Limb (tissue), 2 donors: ENCODE results near the gene DENND2D.

ENCODE experiments used
- DNase-seq, 2 donors: peaks; one replicate each; pipeline ENCODE4 v3.0.0-alpha.2; 2016; ENCODE audit errors: extremely low spot score in 2 of 2

Gene DENND2D

GRCh38 chr1:111204201-111204982, 3.9 kb upstream of the DENND2D start:
- DNase-seq, result peak in 1 of 2 donors; percentile 46

GRCh38 chr1:111203681-111204200, 3.3 kb upstream of the DENND2D start:
- DNase-seq, result peak in 1 of 2 donors; percentile 51

- DNase-seq, result no peak
These were observed 2.5 kb upstream of the DENND2D start for GRCh38 chr1:111202707-111203623.

- no peak for DNase-seq
These were observed 1.9 kb upstream of the DENND2D start for GRCh38 chr1:111202366-111202706.

- no peak for DNase-seq
These were observed 1.0 kb upstream of the DENND2D start for GRCh38 chr1:111201275-111202090.

- DNase-seq, result no peak
These were observed 336 bp upstream of the DENND2D start for GRCh38 chr1:111200802-111201161.

GRCh38 chr1:111199329-111199728, 1.1 kb downstream of the DENND2D start:
- no peak for DNase-seq

GRCh38 chr1:111198836-111199235, 1.6 kb downstream of the DENND2D start:
- DNase-seq, result no peak

- no peak for DNase-seq
These were observed 2.7 kb downstream of the DENND2D start for GRCh38 chr1:111197598-111198284.

GRCh38 chr1:111196213-111196612, 4.2 kb downstream of the DENND2D start:
- no peak for DNase-seq

GRCh38 chr1:111195002-111195684, 5.3 kb downstream of the DENND2D start:
- DNase-seq, result no peak

- no peak for DNase-seq
These were observed 6.5 kb downstream of the DENND2D start for GRCh38 chr1:111193712-111194480.

GRCh38 chr1:111192658-111193519, 7.6 kb downstream of the DENND2D start:
- DNase-seq, result no peak

GRCh38 chr1:111192074-111192473, 8.4 kb downstream of the DENND2D start:
- DNase-seq, result no peak

- DNase-seq, result no peak
These were observed 8.9 kb downstream of the DENND2D start for GRCh38 chr1:111191496-111191895.

- DNase-seq, result no peak
These were observed 9.5 kb downstream of the DENND2D start for GRCh38 chr1:111190931-111191451.

- no peak for DNase-seq
These were observed 15.8 kb downstream of the DENND2D start for GRCh38 chr1:111184663-111185062.

GRCh38 chr1:111183308-111184069, 17.0 kb downstream of the DENND2D start:
- no peak for DNase-seq
